Amniotic stem cell (primary cell): ENCODE data around the gene ACTN4.

Experiments used
- DNase-seq: peaks from one replicate; lab custom pipeline; 2025; lab: John Stamatoyannopoulos, UW

The ACTN4 gene

GRCh38 chr19:38725469-38726283 lies 78.2 kb downstream of the ACTN4 start:
- DNase-seq, result no peak

DNA sequence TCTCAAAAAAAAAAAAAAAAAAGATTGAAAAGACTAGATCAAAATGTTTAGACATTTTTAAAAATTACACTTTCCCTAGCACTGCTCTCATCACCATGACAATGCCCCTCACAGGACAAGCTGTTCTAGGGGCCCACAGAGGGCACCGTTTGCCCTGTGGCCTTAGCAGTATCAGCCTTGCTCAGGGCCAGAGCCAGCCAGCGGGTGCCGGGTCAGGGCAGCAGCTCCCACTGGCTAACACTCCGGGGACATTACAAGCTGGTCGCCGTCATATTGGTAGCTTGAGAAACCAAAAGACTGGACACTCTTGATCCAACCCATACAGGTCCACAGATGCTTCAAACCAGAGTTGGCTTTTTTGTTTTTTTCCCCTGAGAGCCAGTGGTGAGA lies 78.8 kb downstream of the ACTN4 start:
- DNase-seq, result no peak

DNA sequence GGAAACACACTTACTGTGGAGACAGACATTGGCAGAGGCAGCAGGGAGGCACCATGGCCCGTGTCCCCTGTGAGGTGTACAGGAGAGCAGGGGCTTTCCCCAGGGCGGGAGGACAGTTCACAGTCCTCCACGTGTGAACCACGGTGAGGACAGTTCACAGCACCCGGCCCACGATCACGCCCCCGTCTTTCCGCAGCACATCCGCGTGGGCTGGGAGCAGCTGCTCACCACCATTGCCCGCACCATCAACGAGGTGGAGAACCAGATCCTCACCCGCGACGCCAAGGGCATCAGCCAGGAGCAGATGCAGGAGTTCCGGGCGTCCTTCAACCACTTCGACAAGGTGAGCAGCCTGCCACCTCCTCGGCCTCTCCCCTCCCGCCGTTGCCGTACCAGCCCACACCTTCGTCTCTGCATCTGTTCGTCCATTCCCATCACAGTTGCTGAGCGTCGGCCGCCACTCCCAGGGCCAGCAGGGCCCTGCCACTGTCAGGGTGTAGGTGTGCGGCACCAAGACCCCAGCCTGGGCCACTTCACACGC lies 79.4 kb downstream of the ACTN4 start:
- DNase-seq, result no peak

DNA sequence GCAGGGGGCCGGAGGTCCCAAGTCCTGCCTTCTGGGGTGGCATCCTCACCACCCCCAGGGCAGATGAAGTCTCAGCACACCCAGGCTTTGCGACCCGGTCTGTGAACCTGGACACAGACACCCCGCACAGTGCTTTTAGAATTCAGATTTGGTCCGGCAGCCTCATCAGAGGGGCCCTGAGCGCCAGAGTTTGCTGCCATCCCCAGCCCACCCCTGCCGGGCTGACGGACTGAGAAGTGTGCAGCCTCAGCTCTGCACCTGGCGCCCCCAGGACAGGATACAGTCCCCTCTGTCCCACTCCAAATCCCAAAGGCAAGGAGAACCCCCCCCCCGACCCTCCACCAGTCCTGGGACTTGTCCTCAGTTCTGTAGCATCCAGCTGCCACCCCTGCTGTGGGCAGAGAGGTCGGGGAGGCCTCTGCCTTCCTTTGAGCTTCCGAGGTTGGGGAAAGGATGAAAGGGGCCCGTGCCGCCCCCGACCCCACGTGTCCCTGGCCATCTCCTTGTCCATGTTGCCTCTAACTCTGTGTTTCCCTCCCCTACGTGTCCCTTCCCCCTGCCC lies 79.9 kb downstream of the ACTN4 start:
- no peak for DNase-seq

DNA sequence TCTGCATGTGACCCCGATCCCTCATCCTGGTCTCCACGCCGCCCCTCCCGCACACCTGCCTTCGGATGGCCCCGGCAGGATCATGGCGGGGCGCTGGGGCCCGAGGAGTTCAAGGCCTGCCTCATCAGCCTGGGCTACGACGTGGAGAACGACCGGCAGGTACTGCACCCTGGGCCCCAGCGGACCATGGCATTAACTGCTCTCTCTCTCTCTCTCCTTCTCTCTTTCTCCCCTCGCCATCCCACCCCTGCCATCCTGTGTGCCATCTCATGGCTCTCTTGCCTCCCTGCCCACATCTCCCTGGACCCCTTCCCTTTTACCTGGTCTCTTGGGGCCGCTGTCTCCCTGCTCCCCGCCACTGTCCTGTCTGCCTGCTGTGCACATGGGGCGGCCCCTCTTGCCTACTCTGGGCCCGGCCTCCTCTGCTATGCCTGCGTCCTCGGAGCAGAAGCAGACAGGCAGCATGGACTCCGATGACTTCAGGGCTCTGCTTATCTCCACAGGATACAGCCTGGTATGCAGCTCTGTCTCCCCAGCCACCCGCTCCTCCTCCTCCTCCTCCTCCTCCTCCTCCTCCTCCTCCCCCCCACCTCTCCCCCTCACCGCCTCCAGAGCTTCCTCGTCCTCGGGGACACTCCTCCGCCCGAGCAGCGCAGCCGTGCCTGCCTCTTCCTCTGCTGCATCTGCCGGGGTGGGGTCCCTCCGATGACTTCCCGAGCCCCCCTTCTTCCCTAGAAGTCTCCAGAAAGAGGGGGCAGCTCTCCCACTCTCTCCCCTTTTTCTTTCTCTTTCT lies 80.6 kb downstream of the ACTN4 start:
- DNase-seq, result no peak

DNA sequence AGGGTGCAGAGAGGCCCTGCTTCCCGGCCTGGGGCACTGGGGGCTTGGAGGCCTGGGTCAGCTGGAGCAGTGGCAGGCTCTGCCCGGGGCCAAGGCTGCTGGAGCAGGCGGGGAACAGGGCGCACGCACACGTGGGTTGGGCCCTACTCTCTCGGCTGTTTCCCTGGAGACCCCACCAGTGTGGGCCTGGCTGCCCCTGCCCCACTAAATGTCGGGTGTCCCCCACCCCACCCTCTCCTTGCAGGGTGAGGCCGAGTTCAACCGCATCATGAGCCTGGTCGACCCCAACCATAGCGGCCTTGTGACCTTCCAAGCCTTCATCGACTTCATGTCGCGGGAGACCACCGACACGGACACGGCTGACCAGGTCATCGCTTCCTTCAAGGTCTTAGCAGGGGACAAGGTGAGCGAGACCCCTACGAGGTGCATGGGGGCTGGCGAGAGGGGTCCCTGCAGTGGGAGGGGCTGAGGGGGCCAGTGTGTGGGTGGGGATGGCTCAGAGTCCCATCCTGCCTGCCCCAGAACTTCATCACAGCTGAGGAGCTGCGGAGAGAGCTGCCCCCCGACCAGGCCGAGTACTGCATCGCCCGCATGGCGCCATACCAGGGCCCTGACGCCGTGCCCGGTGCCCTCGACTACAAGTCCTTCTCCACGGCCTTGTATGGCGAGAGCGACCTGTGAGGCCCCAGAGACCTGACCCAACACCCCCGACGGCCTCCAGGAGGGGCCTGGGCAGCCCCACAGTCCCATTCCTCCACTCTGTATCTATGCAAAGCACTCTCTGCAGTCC lies 81.5 kb downstream of the ACTN4 start:
- DNase-seq, result no peak

DNA sequence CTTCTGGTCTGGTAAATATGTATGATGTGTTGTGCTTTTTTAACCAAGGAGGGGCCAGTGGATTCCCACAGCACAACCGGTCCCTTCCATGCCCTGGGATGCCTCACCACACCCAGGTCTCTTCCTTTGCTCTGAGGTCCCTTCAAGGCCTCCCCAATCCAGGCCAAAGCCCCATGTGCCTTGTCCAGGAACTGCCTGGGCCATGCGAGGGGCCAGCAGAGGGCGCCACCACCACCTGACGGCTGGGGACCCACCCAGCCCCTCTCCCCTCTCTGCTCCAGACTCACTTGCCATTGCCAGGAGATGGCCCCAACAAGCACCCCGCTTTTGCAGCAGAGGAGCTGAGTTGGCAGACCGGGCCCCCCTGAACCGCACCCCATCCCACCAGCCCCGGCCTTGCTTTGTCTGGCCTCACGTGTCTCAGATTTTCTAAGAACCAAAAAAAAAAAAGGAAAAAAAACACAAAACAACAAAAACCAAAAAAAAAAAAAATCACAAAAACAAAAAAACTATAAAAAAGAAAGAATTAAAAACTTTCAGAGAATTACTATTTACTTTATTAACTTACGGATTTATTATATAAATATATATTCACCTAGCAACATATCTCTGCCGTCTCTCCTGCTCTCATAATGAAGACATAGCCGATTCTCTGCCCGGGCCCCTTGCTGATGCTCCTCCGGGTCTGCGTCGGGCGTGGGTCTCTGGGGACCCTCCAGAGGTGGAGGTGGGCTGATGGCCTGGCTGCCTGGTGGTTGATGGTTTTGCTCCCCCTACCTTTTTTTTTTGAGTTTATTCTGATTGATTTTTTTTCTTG lies 82.4 kb downstream of the ACTN4 start:
- DNase-seq, result no peak

GRCh38 chr19:38730470-38730730 lies 83.0 kb downstream of the ACTN4 start:
- DNase-seq, result no peak

- no peak for DNase-seq
These were observed 83.5 kb downstream of the ACTN4 start for GRCh38 chr19:38730731-38731589.

- DNase-seq, result no peak
These were observed 84.3 kb downstream of the ACTN4 start for GRCh38 chr19:38731654-38732301.

- no peak for DNase-seq
These were observed 85.7 kb downstream of the ACTN4 start for GRCh38 chr19:38733241-38733492.

DNA sequence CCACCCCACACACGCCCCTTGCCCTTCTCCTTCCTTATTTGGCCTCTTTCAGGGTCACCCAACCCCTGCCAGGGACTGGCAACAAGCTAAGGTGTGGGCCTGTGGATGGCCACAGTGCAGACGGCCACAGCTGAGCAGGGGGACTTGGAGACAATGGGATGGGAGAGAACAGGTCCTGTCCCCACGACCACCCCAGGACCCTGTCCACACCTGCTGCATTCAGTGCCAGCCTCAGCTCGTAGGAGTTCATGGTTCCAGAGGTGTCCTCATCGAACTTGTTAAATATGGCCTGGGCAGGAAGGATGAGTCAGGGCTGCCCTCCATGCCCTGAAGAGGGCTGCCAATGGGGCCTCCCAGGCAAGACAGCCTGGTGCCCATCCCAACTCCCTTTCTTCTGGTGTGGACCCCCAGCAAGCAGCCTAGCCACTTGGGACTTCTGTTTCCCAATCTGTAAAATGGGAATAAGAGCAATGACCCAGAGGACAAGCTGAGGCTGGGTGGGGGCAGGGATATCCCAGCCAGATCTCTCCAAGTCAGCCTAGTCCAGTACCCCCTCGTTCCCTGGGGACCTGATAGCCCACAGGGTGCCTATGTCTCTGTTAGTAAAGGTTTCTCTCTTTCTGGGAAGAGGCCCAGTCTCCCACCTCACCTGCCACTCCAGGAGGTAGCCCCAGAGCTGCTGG lies 86.2 kb downstream of the ACTN4 start:
- DNase-seq, result no peak

DNA sequence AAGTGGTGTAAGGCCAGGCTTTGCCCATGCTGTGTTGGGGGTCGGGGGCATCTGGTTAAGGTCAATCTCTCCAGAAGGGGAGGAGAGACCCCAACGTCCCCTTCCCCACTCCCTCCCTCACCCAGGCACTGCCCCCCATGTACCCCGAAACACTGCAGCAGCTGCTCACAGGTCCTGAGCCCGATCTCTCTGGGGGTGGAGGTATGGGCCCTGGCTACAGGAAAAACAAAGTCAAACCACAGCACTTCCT lies 86.7 kb downstream of the ACTN4 start:
- no peak for DNase-seq

GRCh38 chr19:38734426-38735256 lies 87.2 kb downstream of the ACTN4 start:
- no peak for DNase-seq

- DNase-seq, result no peak
These were observed 87.8 kb downstream of the ACTN4 start for GRCh38 chr19:38735257-38735686.

DNA sequence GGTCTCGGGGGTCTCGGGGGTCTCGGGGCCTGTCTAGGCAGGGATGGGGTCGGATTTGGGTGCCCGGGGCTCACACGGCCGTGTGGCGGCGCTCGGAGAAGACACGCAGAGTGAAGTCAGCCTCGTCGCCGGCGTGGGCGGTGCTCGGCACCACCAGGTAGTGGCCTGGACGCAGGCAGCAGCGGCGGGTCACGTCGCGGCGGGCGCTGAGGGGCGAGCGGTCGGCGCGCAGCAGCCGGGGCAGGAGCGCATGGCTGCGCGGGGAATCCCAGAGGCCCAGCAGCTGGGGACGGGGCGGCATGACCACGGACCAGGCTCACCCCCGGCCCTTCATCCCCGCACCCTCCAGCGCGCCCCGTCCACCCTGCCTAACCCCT lies 88.6 kb downstream of the ACTN4 start:
- no peak for DNase-seq

DNA sequence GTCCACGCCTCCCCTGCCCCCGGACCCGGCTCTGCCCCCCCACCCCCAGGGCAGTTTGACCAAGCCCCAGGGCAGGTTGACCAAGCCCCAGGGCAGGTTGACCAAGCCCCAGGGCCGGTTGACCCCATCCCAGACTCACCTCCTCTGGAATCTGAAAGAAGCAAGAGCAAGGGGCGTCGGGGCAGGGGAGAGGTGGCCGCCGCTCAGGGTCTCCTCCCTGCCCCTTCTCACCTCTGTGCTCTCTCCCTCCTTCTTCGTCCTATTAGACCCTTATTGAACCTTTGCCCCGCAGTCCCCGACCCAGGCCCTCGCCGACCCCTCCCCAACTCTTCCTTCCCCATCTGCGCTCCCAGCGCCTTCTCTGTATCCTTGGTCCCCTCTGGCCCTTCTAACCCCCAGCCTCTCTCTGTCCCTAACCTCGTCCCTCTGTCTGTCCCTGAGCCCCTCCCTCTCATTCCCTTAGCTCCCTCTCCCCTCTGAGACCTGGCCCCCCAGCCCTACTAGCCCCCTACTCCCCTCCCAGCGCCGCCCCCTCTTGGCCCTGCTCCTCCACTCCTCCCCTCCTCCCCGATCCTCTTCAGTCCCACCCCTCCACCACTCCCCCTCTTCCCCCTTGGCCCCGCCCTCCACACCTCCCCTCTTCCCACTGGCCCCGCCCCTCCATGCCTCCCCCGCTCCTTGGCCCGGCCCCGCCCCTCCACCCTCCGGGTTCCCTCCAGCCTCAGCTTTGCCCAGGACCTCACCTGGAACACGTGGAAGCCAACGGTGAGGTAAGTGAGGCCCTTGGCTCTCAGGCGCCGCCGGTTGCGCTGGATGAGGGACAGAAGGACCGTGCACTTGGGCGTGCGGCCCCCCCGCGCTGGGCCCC lies 89.2 kb downstream of the ACTN4 start:
- DNase-seq, result no peak

DNA sequence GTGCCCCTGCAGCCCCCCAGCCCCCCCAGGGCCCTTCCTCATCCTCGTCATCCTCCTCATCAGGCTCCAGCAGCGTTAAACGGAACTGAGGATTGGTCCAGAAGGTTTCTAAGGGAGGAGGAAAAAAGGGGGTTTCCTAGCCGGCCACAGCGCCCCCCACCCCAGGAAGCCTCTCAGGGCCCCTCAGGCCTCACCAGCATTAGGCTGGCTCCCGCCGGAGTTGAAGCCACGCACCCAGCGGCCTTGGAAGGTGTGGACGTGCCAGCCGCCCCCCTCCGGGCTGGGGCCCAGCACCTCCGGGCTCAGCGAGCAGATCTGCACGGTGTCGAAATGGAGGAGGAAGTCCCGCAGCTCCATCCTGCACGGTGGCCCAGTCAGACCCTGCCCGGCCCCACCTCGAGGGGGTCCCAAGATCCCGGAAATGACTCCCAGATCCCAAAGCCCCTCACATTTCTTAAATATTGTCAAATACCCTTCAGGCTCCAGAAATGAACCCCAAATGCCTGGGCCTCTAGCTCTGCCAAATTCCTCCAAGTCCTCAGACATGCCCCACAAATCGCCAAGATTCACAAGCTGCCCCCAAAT lies 89.9 kb downstream of the ACTN4 start:
- DNase-seq, result no peak
